Panc1 (cell line): Measurements from ENCODE around the gene PSMB4. TPM values are rescaled to one million over a fixed set of nuclear protein-coding genes. Genes with fewer than 3 reads are reported as not detected.
A peak's percentile ranks its signal among the peaks of the same experiment; 100 is the strongest.
"Not testable (repeated sequence)": the region's sequence is repeated elsewhere in the genome, so short reads cannot be mapped to it uniquely, and the experiment has no call there.

Experiments
- ATAC-seq: fragments of 200-7000 bp; cut with Tn5 transposase; 2 replicates; pipeline ENCODE4 v1.9.1; 2020; ENCODE audit warnings: mild to moderate bottlenecking, moderate library complexity
- BruUV-seq: library from RNA; stranded (reverse); fragments of 400-500 nt; replicated peaks from 2 replicates; lab custom pipeline; 2021; lab: Mats Ljungman, UMichigan
- CTCF ChIA-PET: fragments of 300-600 bp; sonication (Branson Sonifier 250); formaldehyde crosslinking; loops from one replicate; lab custom pipeline; 2022; ENCODE audit warnings: antibody characterized with exemption; lab: Charles Lee
- POLR2A ChIA-PET: fragments of 300-600 bp; sonication (Branson Sonifier 250); formaldehyde crosslinking; loops from one replicate; lab custom pipeline; 2022; ENCODE audit warnings: antibody characterized with exemption; lab: Charles Lee
- DNase-seq: peaks from one replicate; pipeline ENCODE4 v3.0.0-alpha.2; 2010; ENCODE audit warnings: low read depth, low spot score
- H3K27ac ChIP-seq: 2 replicates; pipeline ENCODE4 v1.5.1; 2011; ENCODE audit warnings: mild to moderate bottlenecking, low read length, inconsistent platforms
- H3K27me3 ChIP-seq: fragments of 200-500 bp; sonication (Bioruptor generic); 2 replicates; pipeline ENCODE4 v1.6.0; 2014; ENCODE audit warnings: low read length, inconsistent platforms; ENCODE audit not compliant: control insufficient read depth, insufficient read depth
- H3K36me3 ChIP-seq: fragments of 200-500 bp; sonication (Bioruptor generic); 2 replicates; pipeline ENCODE4 v1.5.1; 2014; ENCODE audit warnings: inconsistent platforms, mild to moderate bottlenecking, low read length, moderate library complexity; ENCODE audit not compliant: control insufficient read depth, insufficient read depth
- H3K4me1 ChIP-seq: 2 replicates; pipeline ENCODE4 v1.5.1; 2011; ENCODE audit warnings: inconsistent platforms, mild to moderate bottlenecking, low read length, moderate library complexity; ENCODE audit not compliant: control insufficient read depth, insufficient read depth
- H3K4me3 ChIP-seq, 2 experiments: 2 replicates each; pipeline ENCODE4 v1.5.1; 2011 to 2012; ENCODE audit warnings: low read depth in 2 of 2, low read length in 2 of 2, mild to moderate bottlenecking in 2 of 2, inconsistent platforms in 1 of 2, moderate library complexity in 1 of 2
- H3K9me3 ChIP-seq: fragments of 200-500 bp; sonication (Bioruptor generic); 2 replicates; pipeline ENCODE4 v1.5.1; 2014; ENCODE audit warnings: low read depth, mild to moderate bottlenecking, inconsistent platforms, low read length, moderate library complexity; ENCODE audit not compliant: control insufficient read depth, insufficient read depth
- CTCF ChIP-seq: fragments of 450-650 bp; IDR thresholded peaks from 2 replicates; pipeline ENCODE4 v1.5.1; 2017; ENCODE audit warnings: mild to moderate bottlenecking
- POLR2AphosphoS5 ChIP-seq: IDR thresholded peaks from 2 replicates; pipeline ENCODE4 v1.6.1; 2012; ENCODE audit warnings: mild to moderate bottlenecking, low read depth, low read length, moderate library complexity
- REST ChIP-seq, 2 experiments: IDR thresholded peaks; 2 replicates each; pipeline ENCODE4 v1.6.1; 2011 to 2012; ENCODE audit warnings: low read depth in 2 of 2, control low read depth in 1 of 2, low read length in 1 of 2, mild to moderate bottlenecking in 1 of 2, moderate library complexity in 1 of 2; ENCODE audit not compliant: insufficient read depth in 1 of 2
- SIN3A ChIP-seq: IDR thresholded peaks from 2 replicates; pipeline ENCODE4 v1.6.1; 2012; ENCODE audit warnings: low read depth, mild to moderate bottlenecking, low read length, moderate library complexity, borderline replicate concordance; ENCODE audit not compliant: insufficient read depth
- TCF7L2 ChIP-seq: IDR thresholded peaks from 2 replicates; pipeline ENCODE4 v1.6.1; 2011; ENCODE audit warnings: mild to moderate bottlenecking, low read depth, low read length, inconsistent platforms
- in situ Hi-C: cut with HindIII; loops from 2 replicates; pipeline ENCODE4 v1.10.0; 2016; ENCODE audit warnings: low sequenced_read_pairs, low pct_unique_long_range_greater_than_20kb
- intact Hi-C: fragments of 100-400 bp; cut with micrococcal nuclease; formaldehyde crosslinking; loops from one replicate; pipeline ENCODE4 v1.10.0; 2022; ENCODE audit not compliant: unreplicated experiment
- total RNA-seq: library from RNA; stranded (reverse); gene quantifications from one replicate; pipeline ENCODE4 v1.2.1, GENCODE V29; 2021; ENCODE audit not compliant: unreplicated experiment

PSMB4 gene
- total RNA-seq, 1 experiment from 2014 or later = 412 TPM

- TSS peak; percentile 15 for BruUV-seq
- Histone ChIP-seq H3K36me3 (peaks cover 34% of the 10 kb centered on the region), H3K4me1 (no peaks in the 10 kb centered on the region), H3K9me3 (no peaks in the 10 kb centered on the region), H3K27me3 (no peaks in the 10 kb centered on the region), H3K4me3 (no peak overlapping the region), H3K27ac (no peak overlapping the region)
- intact Hi-C loops = no loop called here
- no peak for ATAC-seq
- TF ChIP-seq TCF7L2 = no peak
- TF ChIP-seq SIN3A = no peak
- TF ChIP-seq REST (IDR thresholded peaks at IDR 0.05; ENCODE audit: insufficient read depth in 1 of 2, low read depth in 2 of 2, low read length in 1 of 2) = no peak
- no peak for TF ChIP-seq CTCF
- TF ChIP-seq POLR2AphosphoS5 = no peak
- in situ Hi-C loops = no loop called here
- DNase-seq = no peak
- POLR2A ChIA-PET = interaction anchor here (0.7 to 1.1 kb wide), 2 partner anchors 22 kb away, joined by 4 read pairs; no protein-coding TSS in a partner anchor
- CTCF ChIA-PET = interaction anchor here (0.7 kb wide), 1 partner anchor 192 kb away, joined by 4 read pairs; no protein-coding TSS in a partner anchor
Observed at GRCh38 chr1:151425103-151425502, 25.7 kb downstream of the PSMB4 start.

- DNase-seq = no peak
- Histone ChIP-seq H3K27me3 (no peaks in the 10 kb centered on the region), H3K36me3 (peaks cover 25% of the 10 kb centered on the region), H3K4me3 (no peak overlapping the region), H3K27ac (no peak overlapping the region), H3K4me1 (no peaks in the 10 kb centered on the region), H3K9me3 (no peaks in the 10 kb centered on the region)
- in situ Hi-C loops (no loop called here), intact Hi-C loops (no loop called here)
- TF ChIP-seq TCF7L2 = no peak
- TF ChIP-seq POLR2AphosphoS5 = no peak
- TF ChIP-seq REST (IDR thresholded peaks at IDR 0.05; ENCODE audit: insufficient read depth in 1 of 2, low read depth in 2 of 2, low read length in 1 of 2) = no peak
- TF ChIP-seq SIN3A = no peak
- no peak for TF ChIP-seq CTCF
- CTCF ChIA-PET = no interaction called here
- ATAC-seq = no peak
- POLR2A ChIA-PET = interaction anchor here (0.6 kb wide), 1 partner anchor 168 kb away, joined by 5 read pairs; no protein-coding TSS in a partner anchor
- no TSS peak for BruUV-seq
Observed at GRCh38 chr1:151428068-151428467, 28.7 kb downstream of the PSMB4 start.

GRCh38 chr1:151433827-151434226, 34.5 kb downstream of the PSMB4 start:
- H3K9me3 ChIP-seq, ATAC-seq, BruUV-seq, H3K27ac ChIP-seq, H3K4me1 ChIP-seq, H3K4me3 ChIP-seq, H3K36me3 ChIP-seq, POLR2A ChIA-PET, in situ Hi-C loops, H3K27me3 ChIP-seq, intact Hi-C loops, DNase-seq, CTCF ChIA-PET: not testable (repeated sequence)
